HEK293T (cell line): ENCODE results near the gene TNFAIP2.

ENCODE experiments used
- ARNT ChIP-seq: fragments of 450-650 bp; IDR thresholded peaks from 2 replicates; pipeline ENCODE4 v1.6.1; 2017; ENCODE audit warnings: mild to moderate bottlenecking
- BHLHE40 ChIP-seq: fragments of 450-650 bp; IDR thresholded peaks from 2 replicates; pipeline ENCODE4 v1.6.1; 2016; ENCODE audit warnings: mild to moderate bottlenecking, moderate library complexity, borderline replicate concordance
- FOXM1 ChIP-seq: fragments of 450-650 bp; IDR thresholded peaks from 2 replicates; pipeline ENCODE4 v1.6.1; 2017; ENCODE audit warnings: mild to moderate bottlenecking, borderline replicate concordance
- LEF1 ChIP-seq: fragments of 450-650 bp; IDR thresholded peaks from 2 replicates; pipeline ENCODE4 v1.6.1; 2017; ENCODE audit warnings: mild to moderate bottlenecking, borderline replicate concordance
- NFRKB ChIP-seq: fragments of 450-650 bp; IDR thresholded peaks from 2 replicates; pipeline ENCODE4 v1.6.1; 2016; ENCODE audit warnings: mild to moderate bottlenecking, moderate library complexity
- PKNOX1 ChIP-seq: fragments of 450-650 bp; IDR thresholded peaks from 2 replicates; pipeline ENCODE4 v1.6.1; 2016
- SP1 ChIP-seq: fragments of 450-650 bp; IDR thresholded peaks from 2 replicates; pipeline ENCODE4 v1.6.1; 2017
- SUZ12 ChIP-seq: fragments of 450-650 bp; IDR thresholded peaks from 2 replicates; pipeline ENCODE4 v1.6.1; 2016; ENCODE audit warnings: mild to moderate bottlenecking
- ZNF384 ChIP-seq: fragments of 450-650 bp; IDR thresholded peaks from 2 replicates; pipeline ENCODE4 v1.6.1; 2016

GRCh38 chr14:103140316-103141109 lies 17.3 kb downstream of the TNFAIP2 start:
- TF ChIP-seq SUZ12 (no peak), PKNOX1 (no peak), SP1 (no peak), BHLHE40 (no peak), LEF1 (no peak), FOXM1 (no peak), ZNF384 (no peak), ARNT (no peak), NFRKB (no peak)
